HL-60/S4 treated with retinoic acid at 250 ng/mL for 4 days and 3 days (cell line): ENCODE data around the gene CPNE1.

Source experiments
- in situ Hi-C: fragments of 300-500 bp; cut with MboI; formaldehyde crosslinking; loops from 2 replicates; pipeline ENCODE4 v1.7.0; 2022; ENCODE audit warnings: low sequenced_read_pairs

CPNE1 gene

DNA sequence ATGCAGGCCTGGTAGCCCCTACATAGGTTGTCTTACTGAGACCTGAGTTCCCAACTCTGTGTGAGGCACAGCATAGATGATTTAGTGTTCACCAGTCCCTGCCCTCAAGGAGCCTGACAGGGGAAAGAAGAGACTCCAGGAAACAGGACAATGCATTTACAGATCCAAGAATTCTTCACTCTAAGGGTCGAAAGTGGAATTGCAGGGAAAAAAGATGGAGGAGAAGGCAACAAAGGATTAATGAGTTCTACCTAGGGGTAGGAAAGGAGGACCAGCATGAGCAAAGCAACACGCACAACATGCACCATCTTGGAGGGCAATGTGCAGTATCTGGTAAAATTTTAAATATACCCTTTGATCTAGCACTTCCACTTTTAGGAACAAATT lies 43.1 kb downstream of the CPNE1 start:
- in situ Hi-C loops, result no loop called here

DNA sequence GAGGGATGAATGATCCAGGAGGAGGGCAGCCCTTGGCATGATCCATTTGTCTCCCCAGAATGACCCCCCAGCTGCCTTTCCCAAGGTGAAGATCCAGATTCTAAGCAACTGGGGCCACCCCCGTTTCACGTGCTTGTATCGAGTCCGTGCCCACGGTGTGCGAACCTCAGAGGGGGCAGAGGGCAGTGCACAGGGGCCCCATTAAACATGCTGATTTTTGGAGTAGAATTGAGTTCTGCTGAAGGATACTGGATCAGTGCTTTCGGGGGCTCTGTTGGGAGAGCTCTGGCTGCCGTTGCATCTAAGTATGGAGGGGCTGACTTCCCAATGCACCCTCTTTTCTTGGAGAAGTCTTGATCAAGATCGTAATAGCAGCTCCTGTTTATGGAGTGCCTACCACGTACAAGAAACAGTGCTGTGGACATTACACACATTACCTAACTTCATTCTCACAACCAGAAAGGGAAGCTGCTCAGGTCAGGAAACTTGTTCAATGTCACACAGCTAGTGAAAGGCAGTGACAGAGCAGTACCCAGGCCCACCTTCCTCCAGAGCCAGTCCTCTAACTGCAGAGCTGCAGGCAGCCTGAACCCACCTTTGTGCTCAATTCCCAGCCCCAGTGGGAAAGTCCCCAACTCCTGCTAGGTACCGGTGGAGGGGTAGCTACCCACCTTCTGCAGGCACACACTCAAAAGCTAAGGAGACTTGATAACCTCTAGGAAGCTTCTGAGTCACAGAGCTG lies 43.7 kb downstream of the CPNE1 start:
- in situ Hi-C loops, result no loop called here

- in situ Hi-C loops, result no loop called here
Measured at GRCh38 chr20:35619196-35620095, 45.3 kb downstream of the CPNE1 start.

DNA sequence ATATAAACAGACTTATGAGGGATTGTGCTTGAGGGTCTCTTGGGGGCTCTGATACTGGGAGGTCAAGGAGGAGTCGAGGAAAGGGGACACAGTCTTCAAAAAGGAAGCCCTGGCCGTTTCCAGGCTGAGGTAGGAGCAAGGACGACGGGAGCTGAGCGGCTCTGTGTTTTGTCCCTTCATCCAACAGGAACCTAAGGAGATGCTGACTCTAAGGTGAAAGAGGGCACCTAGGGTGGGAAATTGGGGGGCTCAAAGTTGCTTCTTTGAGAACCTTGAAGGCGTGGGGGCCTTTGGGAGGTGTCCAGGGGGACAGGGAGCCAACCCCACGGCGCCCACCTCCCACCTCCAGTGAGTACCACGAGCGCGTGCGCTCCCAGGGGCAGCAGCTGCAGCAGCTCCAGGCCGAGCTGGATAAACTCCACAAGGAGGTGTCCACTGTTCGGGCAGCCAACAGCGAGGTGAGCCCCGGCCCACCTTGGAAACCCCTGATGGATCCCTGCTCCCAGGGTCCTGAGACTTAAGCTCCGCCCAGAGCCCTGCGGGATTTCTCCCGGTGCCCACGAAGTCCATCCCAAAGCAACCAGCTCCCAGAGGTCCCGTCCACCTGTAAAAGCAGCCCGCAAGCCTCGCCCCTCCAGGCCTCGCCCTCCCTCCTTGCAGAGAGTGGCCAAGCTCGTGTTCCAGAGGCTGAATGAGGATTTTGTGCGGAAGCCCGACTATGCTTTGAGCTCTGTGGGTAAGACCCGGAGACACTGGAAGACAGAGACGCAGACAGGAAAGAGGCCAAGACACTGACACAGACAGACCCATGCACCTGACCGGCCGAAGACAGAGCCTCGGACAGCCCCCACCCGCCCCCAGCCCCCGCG lies 46.2 kb downstream of the CPNE1 start:
- in situ Hi-C loops, result no loop called here

- in situ Hi-C loops, result no loop called here
Measured at GRCh38 chr20:35617397-35618262, 47.1 kb downstream of the CPNE1 start.

DNA sequence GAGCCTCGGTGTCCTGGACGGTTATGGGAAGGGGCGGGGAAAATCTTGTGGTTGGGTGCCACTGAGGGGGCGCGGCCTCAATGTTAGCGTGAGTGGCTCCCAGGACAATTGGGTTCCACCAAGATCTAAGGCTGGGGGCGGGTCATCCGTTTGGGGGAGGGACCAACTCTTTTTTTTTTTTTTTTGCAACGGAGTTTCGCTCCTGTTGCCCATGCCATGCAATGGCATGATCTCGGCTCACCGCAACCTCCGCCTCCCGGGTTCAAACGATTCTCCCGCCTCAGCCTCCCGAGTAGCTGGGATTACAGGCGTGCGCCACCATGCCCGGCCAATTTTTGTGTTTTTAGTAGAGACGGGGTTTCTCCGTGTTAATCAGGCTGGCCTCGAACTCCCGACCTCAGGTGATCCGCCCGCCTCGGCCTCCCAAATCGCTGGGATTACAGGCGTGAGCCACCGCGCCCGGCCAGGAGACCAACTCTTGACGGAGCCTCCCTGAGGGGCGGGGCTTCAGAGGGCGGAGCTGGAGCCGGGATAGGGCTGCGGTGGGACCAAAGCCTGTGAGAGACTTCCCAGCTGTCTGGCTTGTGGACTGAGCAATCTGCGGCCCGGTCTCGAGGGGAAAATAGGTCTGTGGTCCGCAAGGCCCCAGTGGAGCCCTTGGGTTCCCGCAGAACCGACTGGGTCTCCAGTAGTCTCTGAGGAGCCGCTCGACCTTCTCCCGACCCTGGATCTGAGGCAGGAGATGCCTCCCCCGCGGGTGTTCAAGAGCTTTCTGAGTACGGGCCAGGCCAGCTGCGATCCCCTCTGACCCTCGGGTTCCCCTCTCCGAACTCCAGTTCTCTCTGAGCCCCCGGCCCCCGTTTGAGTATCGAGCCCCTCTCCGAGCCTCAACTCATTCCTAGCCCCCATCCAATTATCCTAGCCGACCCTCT lies 48.0 kb downstream of the CPNE1 start:
- in situ Hi-C loops, result no loop called here

GRCh38 chr20:35615667-35616464 lies 48.8 kb downstream of the CPNE1 start, which contains the start of gene SPAG4:
SPAG4 (plus strand) TSS chr20:35615829; CDS start chr20:35616004, 175 bp downstream.
- in situ Hi-C loops, result no loop called here

DNA sequence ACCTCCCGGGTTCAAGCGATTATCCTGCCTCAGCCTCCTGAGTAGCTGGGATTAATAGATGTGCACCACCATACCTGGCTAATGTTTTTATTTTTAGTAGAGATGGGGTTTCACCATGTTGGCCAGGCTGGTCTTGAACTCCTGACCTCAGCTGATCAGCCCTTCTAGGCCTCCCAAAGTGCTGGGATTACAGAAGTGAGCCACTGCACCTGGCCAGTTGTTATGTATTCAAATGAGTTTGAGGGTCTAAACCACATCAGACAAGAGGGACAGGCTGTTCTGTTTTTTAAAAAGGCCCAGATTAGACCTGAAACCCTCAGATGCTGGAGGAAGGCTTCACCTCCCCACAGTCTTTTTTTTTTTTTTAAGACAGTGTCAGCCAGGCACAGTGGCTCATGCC lies 53.2 kb downstream of the CPNE1 start:
- in situ Hi-C loops, result no loop called here

DNA sequence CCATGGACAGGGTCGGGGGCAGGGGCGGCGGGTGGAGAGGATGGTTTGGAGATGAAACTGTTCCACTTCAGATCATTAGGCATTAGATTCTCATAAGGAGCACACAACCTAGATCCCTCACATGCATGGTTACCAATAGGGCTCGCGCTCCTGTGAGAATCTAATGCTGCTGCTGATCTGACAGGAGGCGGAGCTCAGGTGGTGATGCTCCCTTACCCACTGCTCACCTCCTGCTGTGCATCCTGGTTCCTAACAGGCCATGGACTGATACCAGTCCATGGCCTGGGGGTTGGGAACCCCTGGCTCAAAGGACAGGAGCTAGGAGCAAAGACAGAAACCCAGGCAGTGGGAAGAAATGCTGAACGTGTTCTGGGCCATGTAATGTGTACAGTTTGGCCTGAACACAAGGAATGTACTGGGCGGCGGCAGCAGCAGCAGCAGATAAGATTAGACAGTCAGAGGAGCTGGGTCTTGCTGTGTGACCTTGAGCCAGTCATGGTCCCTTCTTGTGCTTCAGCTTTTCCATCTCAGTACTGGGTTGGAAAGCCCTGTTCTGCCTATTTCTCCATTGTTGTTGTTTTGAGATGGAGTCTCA lies 53.8 kb downstream of the CPNE1 start:
- in situ Hi-C loops, result no loop called here

DNA sequence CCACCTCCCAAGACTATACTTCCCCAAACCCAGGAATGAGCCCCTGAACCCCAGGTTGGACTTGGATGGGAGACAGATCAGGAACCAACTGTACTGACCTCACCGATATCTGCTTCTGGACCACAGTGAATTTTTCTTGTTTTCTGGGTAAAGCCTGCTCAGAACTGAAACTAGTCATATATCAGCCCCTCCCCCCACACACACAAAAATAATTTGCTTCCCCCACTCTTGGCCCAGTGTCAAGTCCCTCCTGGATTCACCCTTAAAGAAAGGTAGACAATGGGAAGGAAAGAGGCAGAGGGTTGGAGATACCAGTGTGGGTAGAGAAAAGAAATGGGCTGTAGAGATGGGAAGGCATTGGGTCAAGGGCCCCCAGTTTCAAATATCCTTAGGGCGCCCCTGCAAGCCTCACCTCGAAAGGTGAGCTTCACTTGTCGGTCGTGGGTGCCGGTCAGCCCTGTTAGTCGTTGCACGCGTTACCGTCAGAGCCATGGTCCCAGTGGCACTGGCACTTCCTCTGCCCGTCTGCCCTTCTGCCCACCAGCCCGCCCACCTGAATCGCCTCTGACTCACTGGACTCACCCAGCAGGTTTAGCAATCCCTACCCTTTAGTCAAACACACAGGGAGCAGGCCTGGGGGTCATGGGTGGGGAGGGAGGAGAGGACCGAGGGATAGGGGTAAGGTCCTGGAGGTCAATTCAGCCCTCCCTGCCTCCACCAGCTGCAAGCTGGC lies 57.5 kb downstream of the CPNE1 start:
- in situ Hi-C loops, result no loop called here

DNA sequence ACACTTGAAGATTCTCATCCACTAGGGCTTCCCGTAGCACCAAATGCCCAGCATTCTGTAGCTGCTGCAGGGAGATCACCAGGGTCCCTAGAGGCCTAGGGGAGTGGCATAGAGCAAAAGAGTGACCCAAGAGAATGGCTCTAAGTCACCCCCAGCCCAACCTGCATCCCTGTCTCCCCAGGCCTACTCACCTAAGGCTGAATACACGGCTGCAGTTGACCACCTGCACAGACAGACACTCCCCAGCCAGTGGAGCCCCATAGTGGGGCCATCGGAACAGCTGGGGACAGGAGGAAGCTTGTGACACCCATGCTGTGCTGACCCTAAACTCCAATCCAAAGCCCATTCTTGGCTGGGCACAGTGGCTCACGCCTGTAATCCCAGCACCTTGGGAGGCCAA lies 58.6 kb downstream of the CPNE1 start:
- in situ Hi-C loops, result no loop called here

DNA sequence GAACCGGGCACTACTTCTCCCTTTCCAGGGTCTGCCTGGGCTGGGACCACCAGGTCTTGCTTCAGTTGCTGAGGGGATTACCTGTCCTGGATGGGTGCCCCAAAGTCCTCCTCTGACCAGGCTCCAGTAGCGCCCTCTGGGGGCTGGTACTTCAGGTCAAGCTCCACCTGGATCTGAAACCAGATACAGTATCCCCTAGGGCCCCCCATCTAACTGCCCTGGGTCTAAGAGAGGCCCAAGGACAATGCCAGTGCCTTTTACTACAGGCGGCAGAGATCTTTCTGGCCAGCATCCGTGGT lies 60.3 kb downstream of the CPNE1 start:
- in situ Hi-C loops, result no loop called here

DNA sequence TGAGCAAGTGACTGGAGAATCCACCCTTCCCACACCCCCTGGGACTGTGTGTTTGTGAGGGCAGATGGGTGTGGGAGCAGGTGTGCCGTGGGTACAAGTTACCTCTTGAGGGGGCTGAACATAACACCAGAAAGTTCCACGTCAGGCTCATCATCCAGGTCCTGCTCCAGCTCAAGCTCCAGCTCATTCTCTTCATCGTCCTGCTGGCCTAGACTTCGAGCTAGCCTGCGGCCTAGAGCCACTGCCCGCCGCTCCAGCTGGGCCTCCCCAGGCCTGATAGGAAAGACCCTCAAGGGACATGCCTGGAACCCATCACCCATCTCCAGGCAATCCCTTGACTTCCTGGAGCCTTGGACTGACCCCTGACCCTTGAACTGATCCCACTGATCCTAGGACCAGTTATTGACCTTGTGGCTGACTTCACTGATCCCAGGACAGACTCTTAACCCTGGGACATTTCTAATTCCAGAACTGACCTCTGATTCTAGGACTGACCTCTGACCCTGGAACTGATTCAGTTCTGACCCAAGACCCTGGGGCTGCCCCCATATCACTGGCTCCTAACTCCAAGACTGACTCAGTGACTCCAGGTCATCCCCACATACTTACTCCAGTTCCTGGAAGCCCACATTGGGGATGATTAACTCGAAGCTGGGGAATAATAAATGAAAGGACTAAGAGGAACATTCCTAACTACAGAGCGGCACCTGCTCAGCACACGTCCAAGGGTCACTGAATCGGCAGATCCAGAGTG lies 60.8 kb downstream of the CPNE1 start:
- in situ Hi-C loops, result no loop called here

DNA sequence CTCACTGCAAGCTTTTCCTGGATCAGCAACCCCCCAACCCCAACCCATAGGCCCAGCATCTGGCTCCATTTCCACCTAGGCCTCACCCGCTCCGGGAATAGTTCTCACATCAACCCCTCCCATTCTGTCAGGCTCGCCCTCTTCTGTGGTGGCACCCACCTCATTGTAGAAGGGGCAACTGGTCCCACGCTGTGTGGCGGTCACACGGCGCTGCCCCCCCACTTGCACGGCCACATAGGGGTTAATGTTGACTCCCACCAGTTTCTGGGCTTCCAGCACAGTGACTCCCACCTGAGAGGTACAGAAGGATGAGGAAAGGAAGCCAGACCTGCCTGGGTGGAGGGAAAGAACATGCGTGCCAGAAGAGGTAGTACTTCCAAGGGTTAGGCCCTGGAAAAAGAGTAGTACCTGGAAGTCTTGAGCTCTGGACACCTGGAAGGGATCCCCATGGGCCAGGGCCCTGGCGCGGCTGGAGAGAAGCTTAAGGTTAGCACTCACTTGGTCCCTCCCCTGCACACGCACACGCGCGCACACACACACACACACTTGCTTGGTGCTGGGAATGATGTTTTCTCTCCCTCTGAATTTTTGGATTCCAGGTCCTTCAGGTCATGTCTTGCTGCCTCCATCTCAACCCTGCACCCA lies 61.7 kb downstream of the CPNE1 start:
- in situ Hi-C loops, result no loop called here

DNA sequence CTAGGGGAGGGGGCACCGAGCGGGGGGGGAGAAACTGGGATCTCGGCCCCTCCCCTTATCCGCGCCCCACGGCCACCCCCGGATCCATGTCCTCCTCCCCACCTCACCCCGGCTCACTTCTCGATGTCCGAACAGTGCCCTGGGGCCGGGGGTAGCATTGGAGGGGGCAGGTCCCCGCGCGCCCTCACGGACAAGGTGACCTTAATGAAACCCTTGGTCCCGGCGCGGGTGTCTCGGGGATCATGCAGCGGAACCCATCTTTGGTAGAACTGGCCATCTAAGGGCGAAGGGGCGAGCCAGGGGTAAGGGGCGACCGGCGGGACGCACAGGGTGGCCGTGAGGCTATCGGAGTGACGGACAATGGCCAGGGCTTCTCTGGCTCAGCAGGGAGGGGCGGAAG lies 62.7 kb downstream of the CPNE1 start:
- in situ Hi-C loops, result no loop called here
